NCI-H2029 treated with DMSO at 0.1 percent for 48 hours (cell line): ENCODE measurements around the gene TRAPPC8.

Source experiments
- DNase-seq: peaks from one replicate; lab custom pipeline; 2025; lab: John Stamatoyannopoulos, UW

TRAPPC8 gene

GRCh38 chr18:31791817-31792579 lies 150.9 kb downstream of the TRAPPC8 start:
- no peak for DNase-seq

- DNase-seq = no peak
These were observed 153.5 kb downstream of the TRAPPC8 start for GRCh38 chr18:31789409-31789808.

- DNase-seq = no peak
These were observed 159.9 kb downstream of the TRAPPC8 start for GRCh38 chr18:31783059-31783458.
